ENCODE results near the gene HMGB2. TPM values are rescaled to one million over a fixed set of nuclear protein-coding genes. Genes with fewer than 3 reads are reported as not detected.

HMGB2 gene
- polyA plus RNA-seq, 3 donors = 129 to 299 (median 248) TPM

GRCh38 chr4:173325007-173325736 lies 9.0 kb downstream of the HMGB2 start:
- no peaks in the 10 kb centered on the region for H3K9me3 Mint-ChIP-seq
- Histone ChIP-seq H3K9ac (ENCODE audit: insufficient read depth, low read length, poor library complexity, severe bottlenecking) (no peak overlapping the region), H3K27me3 (ENCODE audit: control insufficient read depth in 2 of 2, insufficient read depth in 2 of 2, low read length in 2 of 2) (no peaks in the 10 kb centered on the region), H3K4me3 (replicated peaks in 1 of 3; ENCODE audit: low read depth in 2 of 3, low read length in 3 of 3) (no peak overlapping the region), H2AFZ (ENCODE audit: insufficient read depth, low read depth, low read length, poor library complexity, severe bottlenecking) (no peak overlapping the region), H3K27ac (ENCODE audit: low read depth in 1 of 2, low read length in 2 of 2) (peak overlapping the region in 1 of 2 donors; percentile 60), H3K9me3 (replicated peaks in 1 of 2; ENCODE audit: control insufficient read depth in 1 of 2, insufficient read depth in 1 of 2, low read length in 2 of 2) (no peaks in the 10 kb centered on the region), H4K20me1 (ENCODE audit: insufficient read depth, low read length) (peaks cover 47% of the 10 kb centered on the region), H3K4me1 (ENCODE audit: control insufficient read depth in 1 of 2, insufficient read depth in 2 of 2, low read length in 2 of 2) (peaks cover 2% of the 10 kb centered on the region in 2 donors), H3K36me3 (replicated peaks in 1 of 2; ENCODE audit: control insufficient read depth in 1 of 2, insufficient read depth in 2 of 2, low read length in 2 of 2) (peaks cover 70 to 95% of the 10 kb centered on the region in 2 donors), H3K79me2 (ENCODE audit: insufficient read depth, low read length) (peaks cover 55% of the 10 kb centered on the region), H3K4me2 (replicated peaks; ENCODE audit: extremely low read depth, low read length, poor library complexity, severe bottlenecking) (no peak overlapping the region)
- peaks cover 39 to 65% of the 10 kb centered on the region in 2 donors for H3K36me3 Mint-ChIP-seq
- no peaks in the 10 kb centered on the region for H3K27me3 Mint-ChIP-seq (ENCODE audit: low read depth in 3 of 3)
- no peak for DNase-seq
- no peak for TF ChIP-seq CTCF (IDR thresholded peaks at IDR 0.05)
- H3K4me3 Mint-ChIP-seq = no peak overlapping the region
- WGBS (ENCODE audit: insufficient coverage) = 100% methylated on average over 2 of the region's 5 CpGs
- H3K4me1 Mint-ChIP-seq = peaks cover 13% of the 10 kb centered on the region
- H3K27ac Mint-ChIP-seq = peak overlapping the region in 5 of 7 donors; percentile 30 to 71 (median 69)
- intact Hi-C loops (cut with micrococcal nuclease) = no loop called here

GRCh38 chr4:173319696-173320095 lies 14.5 kb downstream of the HMGB2 start:
- Histone ChIP-seq H3K4me1 (ENCODE audit: control insufficient read depth in 1 of 2, insufficient read depth in 2 of 2, low read length in 2 of 2) (peaks cover 12 to 17% of the 10 kb centered on the region in 2 donors), H3K4me3 (replicated peaks in 1 of 3; ENCODE audit: low read depth in 2 of 3, low read length in 3 of 3) (peak overlapping the region in 1 of 3 experiments; percentile 1), H3K27ac (ENCODE audit: low read depth in 1 of 2, low read length in 2 of 2) (peak overlapping the region in 1 of 2 donors; percentile 11), H3K79me2 (ENCODE audit: insufficient read depth, low read length) (peaks cover 5% of the 10 kb centered on the region), H3K4me2 (replicated peaks; ENCODE audit: extremely low read depth, low read length, poor library complexity, severe bottlenecking) (no peak overlapping the region), H4K20me1 (ENCODE audit: insufficient read depth, low read length) (no peaks in the 10 kb centered on the region), H3K9me3 (replicated peaks in 1 of 2; ENCODE audit: control insufficient read depth in 1 of 2, insufficient read depth in 1 of 2, low read length in 2 of 2) (no peaks in the 10 kb centered on the region), H3K9ac (ENCODE audit: insufficient read depth, low read length, poor library complexity, severe bottlenecking) (no peak overlapping the region), H3K27me3 (ENCODE audit: control insufficient read depth in 2 of 2, insufficient read depth in 2 of 2, low read length in 2 of 2) (no peaks in the 10 kb centered on the region), H3K36me3 (replicated peaks in 1 of 2; ENCODE audit: control insufficient read depth in 1 of 2, insufficient read depth in 2 of 2, low read length in 2 of 2) (peaks cover 66 to 78% of the 10 kb centered on the region in 2 donors), H2AFZ (ENCODE audit: insufficient read depth, low read depth, low read length, poor library complexity, severe bottlenecking) (no peak overlapping the region)
- intact Hi-C loops (cut with micrococcal nuclease) = loop anchor here (2.0 to 10.0 kb wide), 3 partner anchors 97 to 175 kb away; no protein-coding TSS in a partner anchor
- Mint-ChIP-seq H3K4me1 (peaks cover 15% of the 10 kb centered on the region), H3K9me3 (no peaks in the 10 kb centered on the region), H3K4me3 (no peak overlapping the region), H3K36me3 (peaks cover 24 to 31% of the 10 kb centered on the region in 2 donors), H3K27me3 (ENCODE audit: low read depth in 3 of 3) (no peaks in the 10 kb centered on the region), H3K27ac (peak overlapping the region; percentile 23 to 83 (median 69))
- TF ChIP-seq CTCF (IDR thresholded peaks at IDR 0.05) = no peak
- peak; percentile 36 to 77 (median 75) for DNase-seq
- WGBS (ENCODE audit: insufficient coverage) = 75% methylated on average over 1 of the region's 2 CpGs
